H7 (cell line): Measurements from ENCODE around the gene SDCCAG8. TPM values are rescaled to one million over a fixed set of nuclear protein-coding genes. Genes with fewer than 3 reads are reported as not detected.

Source experiments
- DNase-seq: peaks from one replicate; pipeline ENCODE4 v3.0.0; 2012
- H3K27me3 ChIP-seq: 2 replicates; pipeline ENCODE4 v1.6.0; 2011; ENCODE audit warnings: mild to moderate bottlenecking, low read length; ENCODE audit not compliant: control insufficient read depth, insufficient read depth
- H3K36me3 ChIP-seq: replicated peaks from 2 replicates; pipeline ENCODE4 v1.5.1; 2011; ENCODE audit warnings: low read length; ENCODE audit not compliant: control insufficient read depth, insufficient read depth
- H3K4me3 ChIP-seq: 2 replicates; pipeline ENCODE4 v1.5.1; 2011; ENCODE audit warnings: low read depth, mild to moderate bottlenecking, control low read depth, low read length, moderate library complexity; ENCODE audit not compliant: insufficient read depth
- total RNA-seq: library from RNA; depleted of rRNA; stranded (reverse); fragments of >200 nt; shearing (Covaris generic); gene quantifications from 2 replicates; pipeline ENCODE4 v1.2.3, GENCODE V29; 2014

Gene SDCCAG8
- total RNA-seq, 1 experiment from 2014 or later, result 145 TPM

DNA sequence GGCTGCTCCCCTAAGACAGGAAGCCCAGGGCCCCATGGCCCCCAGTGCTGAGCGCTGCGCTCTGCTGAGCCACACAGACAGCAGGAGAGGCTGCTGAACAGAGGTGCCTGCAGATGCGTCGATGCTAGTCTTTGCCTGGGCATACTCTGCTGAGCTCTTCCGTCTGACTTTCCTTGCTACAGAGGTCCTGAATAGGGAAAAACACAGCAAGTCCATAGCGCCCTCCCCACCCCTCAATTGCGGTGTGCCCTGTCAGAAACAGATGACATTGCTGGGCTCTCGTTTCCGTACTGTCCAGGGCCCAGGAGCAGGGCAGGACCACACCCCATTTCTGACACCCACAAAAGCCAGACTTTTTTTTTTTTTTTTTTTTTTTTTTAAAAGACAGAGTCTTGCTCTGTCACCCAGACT lies 252.5 kb downstream of the SDCCAG8 start:
- Histone ChIP-seq H3K36me3 (no peaks in the 10 kb centered on the region; the same call in 1 of the 2 replicates), H3K27me3 (no peaks in the 10 kb centered on the region), H3K4me3 (no peak overlapping the region)
- peak; percentile 47 for DNase-seq

DNA sequence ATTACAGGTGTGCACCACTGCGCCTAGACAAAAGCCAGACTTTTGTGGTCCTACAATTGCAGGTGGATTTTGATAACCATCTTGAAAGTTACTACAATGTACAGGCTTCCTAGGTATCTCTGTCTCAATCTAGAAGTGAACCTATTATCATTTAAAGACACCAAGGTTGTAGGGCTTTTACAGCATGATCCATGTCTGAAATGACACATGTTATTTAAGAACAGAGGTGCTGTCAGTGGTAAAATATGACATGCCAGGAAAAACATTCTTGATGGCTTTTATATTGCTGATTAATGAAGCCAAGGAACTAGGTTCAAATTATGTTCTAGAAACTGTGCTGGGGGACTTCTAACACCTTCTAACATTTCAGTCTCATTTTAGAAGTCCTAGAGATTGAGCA lies 253.1 kb downstream of the SDCCAG8 start:
- Histone ChIP-seq H3K27me3 (no peaks in the 10 kb centered on the region), H3K4me3 (no peak overlapping the region), H3K36me3 (no peaks in the 10 kb centered on the region; the same call in 1 of the 2 replicates)
- DNase-seq, result no peak

DNA sequence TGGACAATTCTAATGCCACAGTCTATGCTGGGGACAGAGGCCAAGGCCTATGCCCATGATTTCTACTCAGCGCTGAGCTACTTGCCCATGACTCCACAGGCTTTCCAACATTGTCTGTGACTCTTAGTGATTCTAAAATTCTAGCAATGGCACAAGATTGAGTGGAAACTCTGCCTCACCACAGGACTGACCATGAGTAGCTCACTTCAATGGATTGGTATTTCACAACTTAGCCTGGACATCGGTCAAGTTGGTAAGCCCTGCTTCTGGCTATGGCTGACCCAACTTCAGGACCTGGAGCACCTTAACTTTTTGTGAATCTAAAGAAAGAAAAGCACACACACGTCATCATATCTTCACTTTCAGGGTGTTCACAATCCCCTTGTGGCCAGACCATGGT lies 255.1 kb downstream of the SDCCAG8 start:
- H3K4me3 ChIP-seq, result no peak overlapping the region
- no peaks in the 10 kb centered on the region for H3K36me3 ChIP-seq
- DNase-seq, result no peak
- H3K27me3 ChIP-seq, result no peaks in the 10 kb centered on the region

DNA sequence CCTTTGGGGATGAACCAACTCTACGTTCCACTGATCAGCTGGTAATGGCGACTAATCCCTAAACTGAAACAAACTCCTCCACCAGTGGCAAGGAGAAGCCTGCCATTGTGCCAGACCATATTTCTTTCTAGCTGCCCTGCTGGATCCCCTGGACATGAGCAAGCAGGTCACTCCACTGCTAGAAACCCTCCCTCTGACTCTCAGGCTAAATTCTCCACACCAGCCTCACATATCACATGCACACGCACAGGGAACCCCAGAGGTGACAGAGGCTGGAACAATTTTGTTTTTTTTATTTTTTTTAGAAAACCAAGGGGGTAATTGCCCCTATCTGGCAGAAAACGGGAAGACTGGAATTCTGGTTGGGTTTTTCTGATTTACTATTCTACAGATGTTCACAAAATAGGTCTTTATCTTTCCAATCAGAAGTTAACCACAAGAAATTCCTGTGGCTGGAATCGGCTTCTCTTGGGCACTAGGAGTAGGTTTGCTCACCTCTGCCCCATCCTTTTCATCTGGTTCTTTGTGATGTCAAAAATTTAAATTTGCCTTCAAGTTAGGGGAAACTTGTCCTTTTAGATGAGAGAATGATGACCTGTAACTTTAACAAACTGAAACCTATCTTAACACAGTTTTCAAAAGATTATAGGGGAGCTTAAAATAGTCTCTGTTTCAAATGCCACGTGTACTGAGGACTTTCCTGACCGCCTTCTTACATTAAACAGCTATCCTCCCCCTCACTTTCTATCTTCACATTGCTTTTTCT lies 258.1 kb downstream of the SDCCAG8 start:
- Histone ChIP-seq H3K36me3 (no peaks in the 10 kb centered on the region), H3K4me3 (no peak overlapping the region), H3K27me3 (no peaks in the 10 kb centered on the region)
- DNase-seq, result peak; percentile 10

DNA sequence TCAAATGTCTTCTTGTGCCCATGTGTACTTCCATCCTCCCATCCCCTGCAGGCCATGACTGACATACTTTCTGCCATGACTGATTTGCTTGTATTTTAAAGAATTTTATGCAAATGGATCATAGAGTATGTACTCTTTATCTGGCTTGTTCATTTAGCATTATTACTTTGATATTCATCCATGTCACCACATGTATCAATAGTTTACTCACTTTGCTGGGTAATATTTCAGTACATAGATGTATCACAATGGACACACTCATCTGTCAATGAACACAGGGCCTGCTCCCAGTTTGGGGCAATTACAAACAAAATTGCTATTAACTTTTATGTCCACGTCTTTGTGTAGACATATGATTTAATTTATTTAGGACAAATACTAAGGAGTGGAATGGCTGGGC lies 259.1 kb downstream of the SDCCAG8 start:
- Histone ChIP-seq H3K4me3 (no peak overlapping the region), H3K36me3 (no peaks in the 10 kb centered on the region)
- DNase-seq, result no peak

DNA sequence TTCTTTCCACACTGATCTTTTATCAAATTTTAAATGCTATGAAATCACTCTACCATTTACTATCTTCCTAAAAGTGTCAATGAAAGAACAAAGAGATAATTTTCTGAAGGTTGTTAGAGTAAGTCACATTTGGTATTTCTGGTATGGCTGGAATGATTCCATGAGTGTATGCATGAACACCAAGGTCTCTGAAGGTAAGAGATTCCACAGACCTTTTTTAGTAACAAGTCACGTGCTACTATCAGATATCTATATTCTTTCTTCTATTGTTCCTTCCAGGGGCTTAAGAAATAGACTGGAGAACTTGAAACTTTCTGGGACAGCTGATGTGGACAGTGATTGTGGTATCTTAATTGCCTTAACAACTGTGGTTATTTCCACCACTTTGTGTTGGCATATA lies 265.0 kb downstream of the SDCCAG8 start:
- peak; percentile 3 for DNase-seq
- H3K27me3 ChIP-seq, result no peaks in the 10 kb centered on the region
- H3K4me3 ChIP-seq, result no peak overlapping the region
- no peaks in the 10 kb centered on the region for H3K36me3 ChIP-seq

More for the DNA sequence above, 259.1 kb downstream of the SDCCAG8 start:
- H3K27me3 ChIP-seq, result no peaks in the 10 kb centered on the region

DNA sequence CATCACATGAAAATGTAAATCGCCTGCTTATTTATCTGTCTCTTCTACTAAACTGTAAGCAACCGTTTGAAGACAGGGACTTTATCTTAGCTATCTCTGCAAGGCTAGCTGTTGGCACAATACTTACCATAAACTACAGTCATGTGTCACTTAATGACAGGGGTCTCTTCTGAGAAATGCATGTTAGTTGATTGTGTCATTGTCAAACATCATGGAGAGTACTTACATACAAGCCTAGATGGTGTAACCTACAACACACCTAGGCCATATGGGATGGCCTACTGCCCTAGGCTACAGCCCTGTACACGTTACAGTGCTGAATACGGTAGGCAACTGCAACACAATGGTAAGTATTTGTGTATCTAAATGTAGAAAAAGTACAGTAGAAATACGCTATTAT lies 267.9 kb downstream of the SDCCAG8 start:
- H3K27me3 ChIP-seq, result no peaks in the 10 kb centered on the region
- DNase-seq, result no peak
- H3K4me3 ChIP-seq, result no peak overlapping the region
- no peaks in the 10 kb centered on the region for H3K36me3 ChIP-seq

DNA sequence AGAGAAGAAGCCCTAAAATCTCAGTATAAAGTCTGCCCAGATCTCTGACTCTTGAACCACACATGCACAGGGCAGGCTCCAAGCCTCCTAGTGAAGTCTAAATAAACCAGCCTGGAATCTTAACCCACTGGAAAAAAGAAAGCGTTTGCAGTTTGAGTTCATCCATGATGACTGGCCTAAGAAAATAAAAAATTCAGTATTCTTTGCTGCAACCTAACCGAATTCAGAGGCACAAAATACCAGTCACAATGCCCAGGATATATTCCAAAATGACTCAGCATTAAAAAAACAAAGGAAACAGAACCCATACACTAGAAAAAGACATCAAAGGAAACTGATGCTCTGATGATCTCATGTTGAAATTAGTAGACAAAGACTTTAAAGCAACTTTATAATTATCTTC lies 269.2 kb downstream of the SDCCAG8 start:
- Histone ChIP-seq H3K36me3 (no peaks in the 10 kb centered on the region), H3K27me3 (no peaks in the 10 kb centered on the region), H3K4me3 (no peak overlapping the region)
- peak; percentile 2 for DNase-seq

DNA sequence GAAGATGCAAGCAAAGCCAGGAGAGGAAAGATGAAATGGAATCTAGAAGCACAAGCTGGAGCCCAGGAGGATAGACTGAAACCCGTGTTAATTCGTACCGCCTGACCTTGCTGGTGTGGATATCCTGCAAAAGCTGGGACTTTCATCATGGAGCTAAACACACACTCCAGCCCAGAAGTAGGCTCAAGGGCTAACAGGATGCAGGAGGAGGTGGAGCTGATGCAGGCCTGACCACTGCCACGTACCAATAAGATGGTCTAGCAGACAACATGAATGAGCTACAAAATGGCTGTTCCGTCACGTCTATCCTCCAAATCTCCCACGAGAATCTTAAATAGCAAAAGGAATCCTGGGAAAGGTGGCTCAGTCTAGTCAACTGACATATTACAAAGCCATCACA lies 270.3 kb downstream of the SDCCAG8 start:
- peak; percentile 8 for DNase-seq
- Histone ChIP-seq H3K36me3 (no peaks in the 10 kb centered on the region), H3K4me3 (no peak overlapping the region), H3K27me3 (no peaks in the 10 kb centered on the region)

DNA sequence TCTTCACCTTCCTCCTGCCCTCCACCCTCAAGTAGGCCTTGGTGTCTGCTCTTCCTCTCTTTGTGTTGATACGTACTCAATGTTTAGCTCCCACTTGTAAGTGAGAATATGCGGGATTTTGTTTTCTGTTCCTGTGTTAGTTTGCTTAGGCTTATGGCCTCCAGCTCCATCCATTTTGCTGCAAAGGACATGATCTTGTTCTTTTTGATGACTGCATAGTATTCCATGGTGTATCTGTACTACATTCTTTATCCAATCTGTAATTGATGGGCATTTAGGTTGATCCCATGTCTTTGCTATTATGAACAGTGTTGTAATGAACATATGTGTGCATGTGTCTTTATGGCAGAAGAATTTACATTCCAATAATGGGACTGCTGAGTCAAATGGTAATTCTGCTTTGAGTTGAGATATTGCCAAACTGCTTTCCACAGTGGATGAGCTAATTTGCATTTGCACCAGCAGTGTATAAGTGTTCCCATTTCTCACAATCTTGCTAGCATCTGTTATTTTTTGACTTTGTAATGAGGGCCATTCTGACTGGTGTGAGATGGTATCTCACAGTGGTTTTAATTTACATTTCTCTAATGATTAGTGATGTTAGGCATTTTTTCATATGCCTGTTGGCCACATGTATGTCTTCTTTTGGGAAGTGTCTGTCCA lies 272.7 kb downstream of the SDCCAG8 start:
- Histone ChIP-seq H3K4me3 (no peak overlapping the region), H3K36me3 (no peaks in the 10 kb centered on the region), H3K27me3 (no peaks in the 10 kb centered on the region)
- no peak for DNase-seq

DNA sequence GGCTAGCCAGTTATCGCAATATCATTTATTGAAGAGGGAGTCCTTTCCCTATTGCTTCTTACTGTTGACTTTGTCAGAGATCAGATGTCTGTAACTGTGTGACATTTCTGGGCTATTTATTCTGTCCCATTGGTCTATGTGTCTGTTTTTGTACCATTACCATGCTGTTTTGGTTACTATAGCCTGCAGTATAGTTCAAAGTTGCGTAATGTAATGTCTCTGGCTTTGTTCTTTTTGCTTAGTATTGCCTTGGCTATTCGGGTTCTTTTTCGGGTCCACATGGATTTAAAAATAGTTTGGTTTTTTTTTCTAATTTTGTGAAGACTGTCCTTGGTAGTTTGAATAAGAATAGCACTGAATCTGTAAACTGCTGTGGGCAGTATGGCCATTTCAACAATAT lies 273.7 kb downstream of the SDCCAG8 start:
- DNase-seq, result no peak
- Histone ChIP-seq H3K36me3 (no peaks in the 10 kb centered on the region), H3K27me3 (no peaks in the 10 kb centered on the region), H3K4me3 (no peak overlapping the region)

DNA sequence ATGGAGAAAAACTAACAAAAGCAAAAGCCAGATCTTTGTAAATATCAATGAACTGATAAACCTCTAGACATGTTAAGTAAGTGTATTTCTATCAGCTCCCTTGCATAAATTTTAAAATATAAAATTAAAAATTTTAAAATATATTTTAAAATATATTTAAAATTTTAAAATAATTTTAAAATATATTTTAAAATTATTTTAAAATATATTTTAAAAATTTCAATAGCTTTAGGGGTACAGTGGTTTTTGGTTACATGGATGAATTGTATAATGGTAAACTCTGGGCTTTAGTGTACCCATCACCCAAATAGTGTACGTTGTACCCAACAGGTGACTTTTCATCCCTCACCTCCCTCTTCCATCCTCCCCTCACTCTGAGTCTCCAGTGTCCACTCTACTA lies 279.2 kb downstream of the SDCCAG8 start:
- H3K4me3 ChIP-seq, result no peak overlapping the region
- H3K27me3 ChIP-seq, result no peaks in the 10 kb centered on the region
- no peaks in the 10 kb centered on the region for H3K36me3 ChIP-seq
- DNase-seq, result no peak

DNA sequence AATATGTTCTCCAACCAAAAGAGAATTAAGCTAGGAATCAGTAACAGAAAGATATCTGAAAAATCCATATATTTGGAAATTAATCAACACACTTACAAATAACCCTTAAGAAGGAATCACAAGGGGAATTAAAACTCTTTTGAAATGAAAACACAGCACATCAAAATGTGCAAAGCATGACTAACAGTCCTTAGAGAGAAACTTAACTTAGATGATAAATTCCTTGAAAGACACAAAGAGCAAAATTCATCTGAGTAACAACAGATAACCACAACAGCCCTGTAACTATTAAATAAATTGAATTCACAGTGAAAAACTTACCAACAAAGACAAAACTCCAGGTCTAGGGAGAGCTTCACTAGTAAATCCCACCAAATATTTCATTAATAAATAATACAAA lies 283.8 kb downstream of the SDCCAG8 start:
- H3K36me3 ChIP-seq, result no peaks in the 10 kb centered on the region
- DNase-seq, result no peak
- no peak overlapping the region for H3K4me3 ChIP-seq
- no peaks in the 10 kb centered on the region for H3K27me3 ChIP-seq

DNA sequence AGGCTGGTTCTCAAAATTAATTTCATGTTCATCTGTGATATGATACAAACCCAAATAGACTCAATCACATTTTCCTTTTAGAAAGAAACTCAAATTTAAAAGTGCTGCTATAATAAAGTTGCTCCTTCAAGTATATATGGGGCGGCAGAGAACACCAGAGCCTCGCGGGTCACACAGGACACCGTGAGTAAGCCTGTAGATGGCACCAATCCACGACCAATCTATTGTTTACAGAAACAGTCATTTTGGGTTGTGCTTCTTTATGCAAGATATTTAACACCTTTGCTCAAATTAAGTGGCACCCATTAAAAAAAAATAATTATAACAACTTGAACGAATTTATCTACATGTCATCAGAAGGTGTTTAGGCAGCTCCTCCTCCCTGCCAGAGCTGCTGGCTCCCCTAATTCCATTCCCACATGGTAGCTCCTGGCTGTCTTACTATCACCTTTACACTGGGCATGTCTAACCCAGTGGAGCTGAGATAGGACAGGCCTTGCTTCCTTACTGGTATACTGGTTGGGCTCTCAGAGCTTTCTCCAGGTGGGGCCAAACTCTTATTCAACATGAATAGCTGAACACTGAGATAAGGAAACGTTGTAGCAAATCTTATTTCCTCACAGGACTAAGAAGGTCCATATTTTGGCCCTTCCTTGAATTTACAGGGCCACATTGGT lies 287.0 kb downstream of the SDCCAG8 start:
- H3K36me3 ChIP-seq, result no peaks in the 10 kb centered on the region
- H3K27me3 ChIP-seq, result no peaks in the 10 kb centered on the region
- DNase-seq, result no peak
- H3K4me3 ChIP-seq, result no peak overlapping the region

DNA sequence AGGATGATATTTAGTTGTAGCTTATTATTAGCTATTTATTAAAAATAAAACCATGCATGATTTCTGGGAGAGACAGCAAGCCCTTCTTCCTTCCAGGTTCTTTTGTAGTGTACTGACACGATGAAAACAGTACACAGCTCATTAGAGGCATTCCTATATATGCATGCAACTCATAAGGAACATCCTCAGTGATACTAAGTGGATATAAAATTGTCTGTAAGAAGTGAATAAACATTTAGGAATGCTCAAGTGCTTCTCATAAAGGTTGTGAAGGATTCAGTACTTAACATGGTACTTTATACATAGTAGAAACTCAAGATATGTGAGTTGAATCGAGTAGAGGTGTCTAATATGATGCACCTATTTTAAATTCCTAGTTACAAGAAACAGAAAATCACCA lies 287.7 kb downstream of the SDCCAG8 start:
- no peak for DNase-seq
- Histone ChIP-seq H3K36me3 (no peaks in the 10 kb centered on the region), H3K4me3 (no peak overlapping the region), H3K27me3 (no peaks in the 10 kb centered on the region)
